ENCODE results near the gene WDR11. TPM values are rescaled to one million over a fixed set of nuclear protein-coding genes. Genes with fewer than 3 reads are reported as not detected.
A peak's percentile ranks its signal among the peaks of the same experiment; 100 is the strongest.

Gene WDR11
- total RNA-seq, 1 donor from 2014 or later, result 70.9 TPM

- H3K4me3 Mint-ChIP-seq, result no peak overlapping the region
- Histone ChIP-seq H2AFZ (replicated peaks) (no peak overlapping the region), H3K4me1 (no peaks in the 10 kb centered on the region), H3K27ac (no peak overlapping the region), H3F3A (ENCODE audit: low read depth) (no peaks in the 10 kb centered on the region), H3K9ac (no peak overlapping the region), H3K4me3 (no peak overlapping the region), H3K4me2 (no peak overlapping the region), H3K36me3 (no peaks in the 10 kb centered on the region), H4K20me1 (ENCODE audit: low read depth) (no peaks in the 10 kb centered on the region), H3K79me2 (ENCODE audit: low read depth) (no peaks in the 10 kb centered on the region), H3K27me3 (no peaks in the 10 kb centered on the region), H3K9me3 (ENCODE audit: low read depth) (no peaks in the 10 kb centered on the region)
- H3K27ac Mint-ChIP-seq, result no peak overlapping the region
- H3K4me1 Mint-ChIP-seq, result peaks cover 9% of the 10 kb centered on the region
- DNase-seq (ENCODE audit: low spot score), result peak; percentile 16
- peaks cover 14% of the 10 kb centered on the region for H3K27me3 Mint-ChIP-seq (ENCODE audit: insufficient read depth, low read depth)
- H3K9me3 Mint-ChIP-seq, result peaks cover 2% of the 10 kb centered on the region
- H3K36me3 Mint-ChIP-seq, result no peaks in the 10 kb centered on the region
- no peak for TF ChIP-seq CTCF (IDR thresholded peaks at IDR 0.05)
- no peak for TF ChIP-seq EZH2phosphoT487 (IDR thresholded peaks at IDR 0.05)
- TF ChIP-seq EZH2 (IDR thresholded peaks at IDR 0.05), result no peak
Measured at GRCh38 chr10:120943542-120943941, 92.4 kb downstream of the WDR11 start.

GRCh38 chr10:120944586-120945125 is 93.5 kb downstream of the WDR11 start:
- Histone ChIP-seq H2AFZ (replicated peaks) (no peak overlapping the region), H3K9ac (no peak overlapping the region), H3K4me2 (no peak overlapping the region), H3K27me3 (peaks cover 7% of the 10 kb centered on the region), H3K27ac (no peak overlapping the region), H3K36me3 (no peaks in the 10 kb centered on the region), H3K9me3 (ENCODE audit: low read depth) (no peaks in the 10 kb centered on the region), H3F3A (ENCODE audit: low read depth) (peaks cover 7% of the 10 kb centered on the region), H3K79me2 (ENCODE audit: low read depth) (no peaks in the 10 kb centered on the region), H3K4me1 (peaks cover 4% of the 10 kb centered on the region), H3K4me3 (no peak overlapping the region), H4K20me1 (ENCODE audit: low read depth) (peaks cover 4% of the 10 kb centered on the region)
- Mint-ChIP-seq H3K4me3 (no peak overlapping the region), H3K4me1 (peaks cover 10% of the 10 kb centered on the region), H3K27ac (no peak overlapping the region), H3K36me3 (no peaks in the 10 kb centered on the region), H3K9me3 (peaks cover 4% of the 10 kb centered on the region), H3K27me3 (ENCODE audit: insufficient read depth, low read depth) (peaks cover 17% of the 10 kb centered on the region)
- DNase-seq (ENCODE audit: low spot score), result no peak
- TF ChIP-seq EZH2 (IDR thresholded peaks at IDR 0.05), result no peak
- TF ChIP-seq CTCF (IDR thresholded peaks at IDR 0.05), result no peak
- TF ChIP-seq EZH2phosphoT487 (IDR thresholded peaks at IDR 0.05), result no peak

GRCh38 chr10:120945182-120945581 is 94.0 kb downstream of the WDR11 start:
- Histone ChIP-seq H3F3A (ENCODE audit: low read depth) (peaks cover 13% of the 10 kb centered on the region), H3K27ac (no peak overlapping the region), H3K4me2 (no peak overlapping the region), H3K36me3 (no peaks in the 10 kb centered on the region), H3K27me3 (peaks cover 12% of the 10 kb centered on the region), H4K20me1 (ENCODE audit: low read depth) (peaks cover 6% of the 10 kb centered on the region), H2AFZ (replicated peaks) (no peak overlapping the region), H3K79me2 (ENCODE audit: low read depth) (no peaks in the 10 kb centered on the region), H3K4me3 (no peak overlapping the region), H3K9ac (no peak overlapping the region), H3K9me3 (ENCODE audit: low read depth) (no peaks in the 10 kb centered on the region), H3K4me1 (peaks cover 5% of the 10 kb centered on the region)
- Mint-ChIP-seq H3K36me3 (no peaks in the 10 kb centered on the region), H3K27ac (peak overlapping the region; percentile 25), H3K4me3 (no peak overlapping the region), H3K9me3 (peaks cover 4% of the 10 kb centered on the region), H3K4me1 (peaks cover 14% of the 10 kb centered on the region), H3K27me3 (ENCODE audit: insufficient read depth, low read depth) (peaks cover 20% of the 10 kb centered on the region)
- no peak for DNase-seq (ENCODE audit: low spot score)
- TF ChIP-seq CTCF (IDR thresholded peaks at IDR 0.05) (no peak), EZH2 (IDR thresholded peaks at IDR 0.05) (no peak), EZH2phosphoT487 (IDR thresholded peaks at IDR 0.05) (no peak)
